HCT116 (cell line): Measurements from ENCODE around the gene CA10.

Source experiments
- ATF3 ChIP-seq: IDR thresholded peaks from 2 replicates; pipeline ENCODE4 v1.6.1; 2012
- CEBPB ChIP-seq: IDR thresholded peaks from 2 replicates; pipeline ENCODE4 v1.6.1; 2012; ENCODE audit warnings: low read depth
- CTCF ChIP-seq, 3 experiments: fragments of 200-600 bp in 1 of 3; sonication (generic) in 1 of 3; IDR thresholded peaks in 2 of 3; conservative IDR thresholded peaks in 1 of 3; 2 replicates each; pipeline ENCODE4 v1.5.1; 2012 to 2017; ENCODE audit warnings: low read depth in 2 of 3, low read length in 2 of 3, antibody characterized with exemption in 1 of 3, borderline replicate concordance in 1 of 3, control low read depth in 1 of 3, mild to moderate bottlenecking in 1 of 3, mixed read lengths in 1 of 3, mixed run types in 1 of 3, moderate library complexity in 1 of 3; ENCODE audit not compliant: insufficient read depth in 1 of 3
- EZH2 ChIP-seq: fragments of 200-600 bp; sonication (generic); IDR thresholded peaks from 2 replicates; pipeline ENCODE4 v1.6.1; 2017; ENCODE audit warnings: antibody characterized with exemption, mixed run types
- FOSL1 ChIP-seq: IDR thresholded peaks from 2 replicates; pipeline ENCODE4 v1.6.1; 2012; ENCODE audit warnings: low read depth
- JUND ChIP-seq: IDR thresholded peaks from 2 replicates; pipeline ENCODE4 v1.6.1; 2012
- REST ChIP-seq: IDR thresholded peaks from 2 replicates; pipeline ENCODE4 v1.6.1; 2012; ENCODE audit warnings: low read depth
- SRF ChIP-seq: IDR thresholded peaks from 2 replicates; pipeline ENCODE4 v1.6.1; 2012; ENCODE audit warnings: low read depth
- YY1 ChIP-seq: IDR thresholded peaks from 2 replicates; pipeline ENCODE4 v1.6.1; 2011; ENCODE audit warnings: low read length, low read depth, moderate library complexity, mild to moderate bottlenecking; ENCODE audit not compliant: insufficient replicate concordance; ENCODE audit errors: extremely low read depth
- ZBTB33 ChIP-seq: IDR thresholded peaks from 2 replicates; pipeline ENCODE4 v1.6.1; 2011; ENCODE audit warnings: mild to moderate bottlenecking, low read length, moderate library complexity; ENCODE audit not compliant: insufficient replicate concordance; ENCODE audit errors: extremely low read depth

GRCh38 chr17:52032454-52032853 lies 126.1 kb downstream of the CA10 start:
- TF ChIP-seq CTCF (IDR thresholded peaks at IDR 0.05 in 2 of 3, conservative IDR thresholded peaks at IDR 0.05 in 1 of 3; ENCODE audit: borderline replicate concordance in 1 of 3, insufficient read depth in 1 of 3, low read depth in 2 of 3, low read length in 2 of 3) (no peak), YY1 (no peak), JUND (no peak), SRF (no peak), ZBTB33 (no peak), FOSL1 (no peak), REST (no peak), EZH2 (no peak), CEBPB (no peak), ATF3 (no peak)
